NB4 (cell line): ENCODE measurements around the gene FGD2.

Experiments
- DNase-seq: peaks from one replicate; pipeline ENCODE4 v3.0.0; 2010; ENCODE audit warnings: low read depth
- H3K4me3 ChIP-seq: one replicate; pipeline ENCODE4 v1.5.1; 2011; ENCODE audit warnings: mild to moderate bottlenecking, low read depth, low read length, moderate library complexity
- CTCF ChIP-seq: IDR thresholded peaks from one replicate; pipeline ENCODE4 v1.5.1; 2012; ENCODE audit warnings: low read depth, low read length
- MAX ChIP-seq: IDR thresholded peaks from 2 replicates; pipeline ENCODE4 v1.6.1; 2011; ENCODE audit warnings: low read depth, low read length
- MYC ChIP-seq: IDR thresholded peaks from 2 replicates; pipeline ENCODE4 v1.6.1; 2011; ENCODE audit warnings: low read depth, low read length
- POLR2A ChIP-seq: IDR thresholded peaks from 2 replicates; pipeline ENCODE4 v1.6.1; 2011; ENCODE audit warnings: mild to moderate bottlenecking; ENCODE audit not compliant: insufficient read length; ENCODE audit errors: extremely low read depth

The FGD2 gene

GRCh38 chr6:37011656-37012378 is 6.4 kb downstream of the FGD2 start:
- H3K4me3 ChIP-seq = no peak overlapping the region
- no peak for TF ChIP-seq MAX
- TF ChIP-seq MYC = no peak
- no peak for TF ChIP-seq CTCF
- TF ChIP-seq POLR2A = no peak
- DNase-seq = peak; percentile 58

GRCh38 chr6:37013516-37014491 is 8.3 kb downstream of the FGD2 start:
- no peak for DNase-seq
- H3K4me3 ChIP-seq = no peak overlapping the region
- no peak for TF ChIP-seq MYC
- TF ChIP-seq CTCF = no peak
- no peak for TF ChIP-seq MAX
- no peak for TF ChIP-seq POLR2A

GRCh38 chr6:37014667-37015066 is 9.2 kb downstream of the FGD2 start:
- no peak overlapping the region for H3K4me3 ChIP-seq
- no peak for DNase-seq
- TF ChIP-seq POLR2A (no peak), MYC (no peak), CTCF (no peak), MAX (no peak)

GRCh38 chr6:37015532-37015931 is 10.1 kb downstream of the FGD2 start:
- DNase-seq = no peak
- no peak overlapping the region for H3K4me3 ChIP-seq
- TF ChIP-seq MYC = no peak
- no peak for TF ChIP-seq MAX
- no peak for TF ChIP-seq POLR2A
- no peak for TF ChIP-seq CTCF

- no peak for TF ChIP-seq POLR2A
- TF ChIP-seq CTCF = no peak
- TF ChIP-seq MAX = no peak
- TF ChIP-seq MYC = no peak
- no peak overlapping the region for H3K4me3 ChIP-seq
- no peak for DNase-seq
Observed at GRCh38 chr6:37016995-37017394, 11.5 kb downstream of the FGD2 start.
